Panc1 (cell line): Measurements from ENCODE around the gene KRT1. TPM values are rescaled to one million over a fixed set of nuclear protein-coding genes. Genes with fewer than 3 reads are reported as not detected.

Experiments used
- ATAC-seq: fragments of 200-7000 bp; cut with Tn5 transposase; 2 replicates; pipeline ENCODE4 v1.9.1; 2020; ENCODE audit warnings: mild to moderate bottlenecking, moderate library complexity
- BruUV-seq: library from RNA; stranded (reverse); fragments of 400-500 nt; replicated peaks from 2 replicates; lab custom pipeline; 2021; lab: Mats Ljungman, UMichigan
- CTCF ChIA-PET: fragments of 300-600 bp; sonication (Branson Sonifier 250); formaldehyde crosslinking; loops from one replicate; lab custom pipeline; 2022; ENCODE audit warnings: antibody characterized with exemption; lab: Charles Lee
- POLR2A ChIA-PET: fragments of 300-600 bp; sonication (Branson Sonifier 250); formaldehyde crosslinking; loops from one replicate; lab custom pipeline; 2022; ENCODE audit warnings: antibody characterized with exemption; lab: Charles Lee
- DNase-seq: peaks from one replicate; pipeline ENCODE4 v3.0.0-alpha.2; 2010; ENCODE audit warnings: low read depth, low spot score
- H3K27ac ChIP-seq: 2 replicates; pipeline ENCODE4 v1.5.1; 2011; ENCODE audit warnings: mild to moderate bottlenecking, low read length, inconsistent platforms
- H3K27me3 ChIP-seq: fragments of 200-500 bp; sonication (Bioruptor generic); 2 replicates; pipeline ENCODE4 v1.6.0; 2014; ENCODE audit warnings: low read length, inconsistent platforms; ENCODE audit not compliant: control insufficient read depth, insufficient read depth
- H3K36me3 ChIP-seq: fragments of 200-500 bp; sonication (Bioruptor generic); 2 replicates; pipeline ENCODE4 v1.5.1; 2014; ENCODE audit warnings: inconsistent platforms, mild to moderate bottlenecking, low read length, moderate library complexity; ENCODE audit not compliant: control insufficient read depth, insufficient read depth
- H3K4me1 ChIP-seq: 2 replicates; pipeline ENCODE4 v1.5.1; 2011; ENCODE audit warnings: inconsistent platforms, mild to moderate bottlenecking, low read length, moderate library complexity; ENCODE audit not compliant: control insufficient read depth, insufficient read depth
- H3K4me3 ChIP-seq, 2 experiments: 2 replicates each; pipeline ENCODE4 v1.5.1; 2011 to 2012; ENCODE audit warnings: low read depth in 2 of 2, low read length in 2 of 2, mild to moderate bottlenecking in 2 of 2, inconsistent platforms in 1 of 2, moderate library complexity in 1 of 2
- H3K9me3 ChIP-seq: fragments of 200-500 bp; sonication (Bioruptor generic); 2 replicates; pipeline ENCODE4 v1.5.1; 2014; ENCODE audit warnings: low read depth, mild to moderate bottlenecking, inconsistent platforms, low read length, moderate library complexity; ENCODE audit not compliant: control insufficient read depth, insufficient read depth
- POLR2AphosphoS5 ChIP-seq: IDR thresholded peaks from 2 replicates; pipeline ENCODE4 v1.6.1; 2012; ENCODE audit warnings: mild to moderate bottlenecking, low read depth, low read length, moderate library complexity
- SIN3A ChIP-seq: IDR thresholded peaks from 2 replicates; pipeline ENCODE4 v1.6.1; 2012; ENCODE audit warnings: low read depth, mild to moderate bottlenecking, low read length, moderate library complexity, borderline replicate concordance; ENCODE audit not compliant: insufficient read depth
- TCF7L2 ChIP-seq: IDR thresholded peaks from 2 replicates; pipeline ENCODE4 v1.6.1; 2011; ENCODE audit warnings: mild to moderate bottlenecking, low read depth, low read length, inconsistent platforms
- in situ Hi-C: cut with HindIII; loops from 2 replicates; pipeline ENCODE4 v1.10.0; 2016; ENCODE audit warnings: low sequenced_read_pairs, low pct_unique_long_range_greater_than_20kb
- intact Hi-C: fragments of 100-400 bp; cut with micrococcal nuclease; formaldehyde crosslinking; loops from one replicate; pipeline ENCODE4 v1.10.0; 2022; ENCODE audit not compliant: unreplicated experiment
- total RNA-seq: library from RNA; stranded (reverse); gene quantifications from one replicate; pipeline ENCODE4 v1.2.1, GENCODE V29; 2021; ENCODE audit not compliant: unreplicated experiment
- TF ChIP-seq, protein P1 (sequence below): fragments of 450-650 bp; IDR thresholded peaks from 2 replicates; pipeline ENCODE4 v1.5.1; 2017; ENCODE audit warnings: mild to moderate bottlenecking
- TF ChIP-seq, protein P2 (sequence below), 2 experiments: IDR thresholded peaks; 2 replicates each; pipeline ENCODE4 v1.6.1; 2011 to 2012; ENCODE audit warnings: low read depth in 2 of 2, control low read depth in 1 of 2, low read length in 1 of 2, mild to moderate bottlenecking in 1 of 2, moderate library complexity in 1 of 2; ENCODE audit not compliant: insufficient read depth in 1 of 2

Gene KRT1
- total RNA-seq, 1 experiment from 2014 or later: not detected

DNA sequence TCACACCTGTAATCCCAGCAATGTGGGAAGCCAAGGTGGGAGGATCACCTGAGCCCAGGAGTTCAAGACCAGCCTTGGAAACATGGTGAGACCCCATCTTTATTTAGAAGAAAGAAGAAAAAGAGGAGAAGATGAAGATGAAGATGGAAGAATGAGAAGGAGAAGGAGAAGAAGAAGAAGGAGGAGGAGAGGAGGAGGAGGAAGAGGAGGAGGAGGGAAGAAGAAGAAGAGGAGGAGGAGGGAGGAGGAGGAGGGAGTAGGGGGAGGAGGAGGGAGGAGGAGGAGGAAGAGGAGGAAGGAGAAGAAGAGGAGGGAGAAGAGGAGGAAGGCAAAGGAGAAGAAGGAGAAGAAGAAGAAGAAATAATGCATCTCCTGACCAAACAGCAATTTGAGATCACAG lies 9.0 kb upstream of the KRT1 start:
- no peak for DNase-seq
- H3K27ac ChIP-seq: no peak overlapping the region
- TF ChIP-seq POLR2AphosphoS5: no peak
- TF ChIP-seq, protein P1, sequence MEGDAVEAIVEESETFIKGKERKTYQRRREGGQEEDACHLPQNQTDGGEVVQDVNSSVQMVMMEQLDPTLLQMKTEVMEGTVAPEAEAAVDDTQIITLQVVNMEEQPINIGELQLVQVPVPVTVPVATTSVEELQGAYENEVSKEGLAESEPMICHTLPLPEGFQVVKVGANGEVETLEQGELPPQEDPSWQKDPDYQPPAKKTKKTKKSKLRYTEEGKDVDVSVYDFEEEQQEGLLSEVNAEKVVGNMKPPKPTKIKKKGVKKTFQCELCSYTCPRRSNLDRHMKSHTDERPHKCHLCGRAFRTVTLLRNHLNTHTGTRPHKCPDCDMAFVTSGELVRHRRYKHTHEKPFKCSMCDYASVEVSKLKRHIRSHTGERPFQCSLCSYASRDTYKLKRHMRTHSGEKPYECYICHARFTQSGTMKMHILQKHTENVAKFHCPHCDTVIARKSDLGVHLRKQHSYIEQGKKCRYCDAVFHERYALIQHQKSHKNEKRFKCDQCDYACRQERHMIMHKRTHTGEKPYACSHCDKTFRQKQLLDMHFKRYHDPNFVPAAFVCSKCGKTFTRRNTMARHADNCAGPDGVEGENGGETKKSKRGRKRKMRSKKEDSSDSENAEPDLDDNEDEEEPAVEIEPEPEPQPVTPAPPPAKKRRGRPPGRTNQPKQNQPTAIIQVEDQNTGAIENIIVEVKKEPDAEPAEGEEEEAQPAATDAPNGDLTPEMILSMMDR: no peak
- no peak for TF ChIP-seq TCF7L2
- TF ChIP-seq, protein P2, sequence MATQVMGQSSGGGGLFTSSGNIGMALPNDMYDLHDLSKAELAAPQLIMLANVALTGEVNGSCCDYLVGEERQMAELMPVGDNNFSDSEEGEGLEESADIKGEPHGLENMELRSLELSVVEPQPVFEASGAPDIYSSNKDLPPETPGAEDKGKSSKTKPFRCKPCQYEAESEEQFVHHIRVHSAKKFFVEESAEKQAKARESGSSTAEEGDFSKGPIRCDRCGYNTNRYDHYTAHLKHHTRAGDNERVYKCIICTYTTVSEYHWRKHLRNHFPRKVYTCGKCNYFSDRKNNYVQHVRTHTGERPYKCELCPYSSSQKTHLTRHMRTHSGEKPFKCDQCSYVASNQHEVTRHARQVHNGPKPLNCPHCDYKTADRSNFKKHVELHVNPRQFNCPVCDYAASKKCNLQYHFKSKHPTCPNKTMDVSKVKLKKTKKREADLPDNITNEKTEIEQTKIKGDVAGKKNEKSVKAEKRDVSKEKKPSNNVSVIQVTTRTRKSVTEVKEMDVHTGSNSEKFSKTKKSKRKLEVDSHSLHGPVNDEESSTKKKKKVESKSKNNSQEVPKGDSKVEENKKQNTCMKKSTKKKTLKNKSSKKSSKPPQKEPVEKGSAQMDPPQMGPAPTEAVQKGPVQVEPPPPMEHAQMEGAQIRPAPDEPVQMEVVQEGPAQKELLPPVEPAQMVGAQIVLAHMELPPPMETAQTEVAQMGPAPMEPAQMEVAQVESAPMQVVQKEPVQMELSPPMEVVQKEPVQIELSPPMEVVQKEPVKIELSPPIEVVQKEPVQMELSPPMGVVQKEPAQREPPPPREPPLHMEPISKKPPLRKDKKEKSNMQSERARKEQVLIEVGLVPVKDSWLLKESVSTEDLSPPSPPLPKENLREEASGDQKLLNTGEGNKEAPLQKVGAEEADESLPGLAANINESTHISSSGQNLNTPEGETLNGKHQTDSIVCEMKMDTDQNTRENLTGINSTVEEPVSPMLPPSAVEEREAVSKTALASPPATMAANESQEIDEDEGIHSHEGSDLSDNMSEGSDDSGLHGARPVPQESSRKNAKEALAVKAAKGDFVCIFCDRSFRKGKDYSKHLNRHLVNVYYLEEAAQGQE (IDR thresholded peaks at IDR 0.05; ENCODE audit: insufficient read depth in 1 of 2, low read depth in 2 of 2, low read length in 1 of 2): no peak
- TF ChIP-seq SIN3A: no peak
- H3K4me3 ChIP-seq: no peak overlapping the region
- ChIA-PET CTCF (no interaction called here), POLR2A (no interaction called here)
- no peaks in the 10 kb centered on the region; the same call in 1 of the 2 replicates for H3K4me1 ChIP-seq
- no peaks in the 10 kb centered on the region for H3K9me3 ChIP-seq
- no TSS peak for BruUV-seq
- H3K36me3 ChIP-seq: no peaks in the 10 kb centered on the region
- intact Hi-C loops (no loop called here), in situ Hi-C loops (no loop called here)
- peaks cover 27% of the 10 kb centered on the region for H3K27me3 ChIP-seq
- ATAC-seq: no peak

DNA sequence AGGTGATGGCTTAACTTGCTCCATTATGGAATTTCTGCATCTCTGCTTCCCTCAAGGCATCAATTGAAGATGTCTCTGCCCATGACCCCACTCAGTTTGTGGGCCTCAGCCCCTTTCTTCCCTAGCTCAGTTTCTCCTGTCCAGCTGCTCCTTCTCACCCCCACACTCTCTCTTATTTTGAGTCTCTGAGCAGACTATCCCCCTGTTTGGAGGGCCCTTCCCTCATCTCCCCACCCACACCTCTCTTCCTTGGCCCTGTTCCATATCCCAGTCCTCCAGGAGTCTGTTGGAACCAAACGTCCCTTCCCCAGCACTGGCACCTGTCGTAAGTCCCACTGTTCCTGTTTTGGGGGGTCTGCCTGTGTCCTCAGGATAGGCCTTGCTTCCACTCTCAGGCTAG lies 8.3 kb upstream of the KRT1 start:
- peaks cover 27% of the 10 kb centered on the region for H3K27me3 ChIP-seq
- BruUV-seq: no TSS peak
- H3K4me1 ChIP-seq: no peaks in the 10 kb centered on the region; the same call in 1 of the 2 replicates
- in situ Hi-C loops (no loop called here), intact Hi-C loops (no loop called here)
- H3K4me3 ChIP-seq: no peak overlapping the region
- no peak for ATAC-seq
- no peak for DNase-seq
- no peaks in the 10 kb centered on the region for H3K36me3 ChIP-seq
- ChIA-PET CTCF (interaction anchor here (1.2 kb wide), 1 partner anchor 182 kb away, joined by 3 read pairs; no protein-coding TSS in a partner anchor), POLR2A (no interaction called here)
- H3K27ac ChIP-seq: no peak overlapping the region
- no peaks in the 10 kb centered on the region for H3K9me3 ChIP-seq
- TF ChIP-seq SIN3A (no peak), POLR2AphosphoS5 (no peak), TCF7L2 (no peak)
- TF ChIP-seq, protein P1: no peak
- TF ChIP-seq, protein P2 (IDR thresholded peaks at IDR 0.05; ENCODE audit: insufficient read depth in 1 of 2, low read depth in 2 of 2, low read length in 1 of 2): no peak
